ENCODE measurements around the gene FOLR2. TPM values are rescaled to one million over a fixed set of nuclear protein-coding genes. Genes with fewer than 3 reads are reported as not detected.
"Not testable (repeated sequence)": the region's sequence is repeated elsewhere in the genome, so short reads cannot be mapped to it uniquely, and the experiment has no call there.

Gene FOLR2
- total RNA-seq, 3 donors from 2014 or later (not counting 1 experiment from before 2014, with no cell fraction given) = not detected

DNA sequence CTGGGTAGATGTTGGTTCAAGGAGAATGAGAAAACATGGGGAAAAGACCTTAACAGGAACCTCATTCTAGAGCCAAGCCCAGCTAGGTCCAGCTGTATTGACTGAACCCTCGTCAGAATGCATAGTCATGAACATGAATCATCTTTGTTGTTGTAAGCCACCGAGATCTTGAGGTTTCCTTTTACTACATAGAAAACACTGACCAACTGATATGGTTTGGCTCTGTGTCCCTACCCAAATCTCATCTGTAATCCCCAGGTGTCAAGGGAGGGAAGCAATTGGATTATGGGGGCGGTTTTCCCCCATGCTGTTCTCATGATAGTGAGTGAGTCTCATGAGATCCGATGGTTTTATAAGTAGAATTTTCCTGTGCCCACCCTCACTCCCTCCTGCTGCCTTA is 46.8 kb downstream of the FOLR2 start:
- intact Hi-C loops (cut with micrococcal nuclease) = no loop called here
- TF ChIP-seq CTCF (IDR thresholded peaks at IDR 0.05) = no peak
- peaks cover 14 to 16% of the 10 kb centered on the region in 2 donors for H3K27me3 Mint-ChIP-seq (ENCODE audit: low read depth in 2 of 2)
- no peak for DNase-seq
- ATAC-seq = peak in 1 of 3 donors; percentile 56
- no peaks in the 10 kb centered on the region for H3K9me3 ChIP-seq (ENCODE audit: control insufficient read depth, insufficient read depth, low read length)
- no peak overlapping the region for H3K27ac ChIP-seq (ENCODE audit: low read length)
- no peaks in the 10 kb centered on the region for H3K36me3 ChIP-seq (ENCODE audit: control insufficient read depth, insufficient read depth, low read length)
- H3K36me3 Mint-ChIP-seq = no peaks in the 10 kb centered on the region
- H3K27ac Mint-ChIP-seq = no peak overlapping the region
- H3K27me3 ChIP-seq (ENCODE audit: control insufficient read depth, insufficient read depth, low read length) = no peaks in the 10 kb centered on the region
- H3K9me3 Mint-ChIP-seq = no peaks in the 10 kb centered on the region
- no peak overlapping the region for H3K4me3 ChIP-seq (ENCODE audit: low read length)
- H3K4me3 Mint-ChIP-seq = no peak overlapping the region
- WGBS (ENCODE audit: insufficient coverage) = 26% methylated on average over 4 of the region's 4 CpGs
- no peaks in the 10 kb centered on the region for H3K4me1 ChIP-seq (ENCODE audit: control insufficient read depth, insufficient read depth, low read length)
- H3K4me1 Mint-ChIP-seq = no peaks in the 10 kb centered on the region

GRCh38 chr11:72265951-72266350 is 49.4 kb downstream of the FOLR2 start:
- Histone ChIP-seq H3K4me3 (ENCODE audit: low read length) (no peak overlapping the region), H3K27me3 (ENCODE audit: control insufficient read depth, insufficient read depth, low read length) (no peaks in the 10 kb centered on the region), H3K27ac (ENCODE audit: low read length) (no peak overlapping the region), H3K9me3 (ENCODE audit: control insufficient read depth, insufficient read depth, low read length) (no peaks in the 10 kb centered on the region), H3K36me3 (ENCODE audit: control insufficient read depth, insufficient read depth, low read length) (no peaks in the 10 kb centered on the region), H3K4me1 (ENCODE audit: control insufficient read depth, insufficient read depth, low read length) (no peaks in the 10 kb centered on the region)
- no peak for TF ChIP-seq CTCF (IDR thresholded peaks at IDR 0.05)
- DNase-seq (no peak), ATAC-seq (no peak)
- Mint-ChIP-seq H3K4me3 (no peak overlapping the region), H3K27me3 (ENCODE audit: low read depth in 2 of 2) (peaks cover 14 to 18% of the 10 kb centered on the region in 2 donors), H3K27ac (no peak overlapping the region), H3K9me3 (no peaks in the 10 kb centered on the region), H3K4me1 (no peaks in the 10 kb centered on the region), H3K36me3 (no peaks in the 10 kb centered on the region)
- intact Hi-C loops (cut with micrococcal nuclease) = no loop called here

GRCh38 chr11:72266960-72267359 is 50.4 kb downstream of the FOLR2 start:
- DNase-seq; H3K27ac Mint-ChIP-seq; H3K36me3 ChIP-seq (ENCODE audit: control insufficient read depth, insufficient read depth, low read length); H3K4me1 Mint-ChIP-seq; H3K9me3 ChIP-seq (ENCODE audit: control insufficient read depth, insufficient read depth, low read length); H3K27me3 ChIP-seq (ENCODE audit: control insufficient read depth, insufficient read depth, low read length); intact Hi-C loops (cut with micrococcal nuclease); H3K36me3 Mint-ChIP-seq; H3K9me3 Mint-ChIP-seq; ATAC-seq; H3K27ac ChIP-seq (ENCODE audit: low read length); H3K4me3 Mint-ChIP-seq; H3K4me3 ChIP-seq (ENCODE audit: low read length); H3K4me1 ChIP-seq (ENCODE audit: control insufficient read depth, insufficient read depth, low read length): not testable (repeated sequence)
- 70% methylated on average over 5 of the region's 5 CpGs for WGBS (ENCODE audit: insufficient coverage)
- peaks cover 14 to 20% of the 10 kb centered on the region in 2 donors for H3K27me3 Mint-ChIP-seq (ENCODE audit: low read depth in 2 of 2)

- no peak for TF ChIP-seq CTCF (IDR thresholded peaks at IDR 0.05)
- Histone ChIP-seq H3K4me3 (ENCODE audit: low read length) (no peak overlapping the region), H3K4me1 (ENCODE audit: control insufficient read depth, insufficient read depth, low read length) (no peaks in the 10 kb centered on the region), H3K27ac (ENCODE audit: low read length) (no peak overlapping the region), H3K27me3 (ENCODE audit: control insufficient read depth, insufficient read depth, low read length) (no peaks in the 10 kb centered on the region), H3K36me3 (ENCODE audit: control insufficient read depth, insufficient read depth, low read length) (no peaks in the 10 kb centered on the region), H3K9me3 (ENCODE audit: control insufficient read depth, insufficient read depth, low read length) (no peaks in the 10 kb centered on the region)
- Mint-ChIP-seq H3K27me3 (ENCODE audit: low read depth in 2 of 2) (peaks cover 5 to 15% of the 10 kb centered on the region in 2 donors), H3K4me3 (no peak overlapping the region), H3K36me3 (no peaks in the 10 kb centered on the region), H3K27ac (no peak overlapping the region), H3K9me3 (no peaks in the 10 kb centered on the region), H3K4me1 (no peaks in the 10 kb centered on the region)
- intact Hi-C loops (cut with micrococcal nuclease) = no loop called here
- WGBS (ENCODE audit: insufficient coverage) = 94% methylated on average over 1 of the region's 2 CpGs
- ATAC-seq (no peak), DNase-seq (no peak)
Measured at GRCh38 chr11:72267956-72268617, 51.5 kb downstream of the FOLR2 start.

Other genes with a start within 250 kb of the FOLR2 start
- gene IL18BP, start 217.9 kb upstream of the FOLR2 start, total RNA-seq = 10 to 100 TPM; 23.1 to 35.5 (median 27.2) TPM
- 100 to 1,000 TPM; 261 to 290 (median 262) TPM for gene NUMA1, start 136.3 kb upstream of the FOLR2 start, total RNA-seq
- gene LRRC51, start 135.9 kb upstream of the FOLR2 start, total RNA-seq = 1 to 10 TPM; 2.0 to 3.1 (median 2.5) TPM
- gene LAMTOR1, start 113.5 kb upstream of the FOLR2 start, total RNA-seq = 10 to 100 TPM; 55.5 to 62.9 (median 56.2) TPM
- not detected for gene TOMT, start 110.9 kb upstream of the FOLR2 start, total RNA-seq
- 10 to 100 TPM; 22.0 to 38.3 (median 29.7) TPM for gene ANAPC15, start 104.1 kb upstream of the FOLR2 start, total RNA-seq
- gene FOLR3, start 81.1 kb upstream of the FOLR2 start, total RNA-seq = 1 to 10 TPM in 1 of 3 donors, not detected in 2; 1.1 TPM
- gene FOLR1, start 24.7 kb upstream of the FOLR2 start, total RNA-seq = not detected
- gene INPPL1, start 8.0 kb downstream of the FOLR2 start, total RNA-seq = 100 to 1,000 TPM; 193 to 207 (median 195) TPM
- not detected for gene PHOX2A, start 27.4 kb downstream of the FOLR2 start, total RNA-seq
- gene CLPB, start 217.7 kb downstream of the FOLR2 start, total RNA-seq = 10 to 100 TPM; 11.8 to 17.0 (median 14.1) TPM